KBM-7 (cell line): ENCODE data around the gene CYP20A1.

Experiments used
- DNase-seq: peaks from one replicate; pipeline ENCODE4 v3.0.0-alpha.2; 2015
- in situ Hi-C: fragments of 300-500 bp; cut with MboI; formaldehyde crosslinking; loops from 2 replicates; pipeline ENCODE4 v1.14.3; 2020; ENCODE audit warnings: low sequenced_read_pairs, low pct_unique_long_range_greater_than_20kb, mixed read lengths

The CYP20A1 gene

GRCh38 chr2:203344667-203345066, 105.8 kb downstream of the CYP20A1 start:
- in situ Hi-C loops, result no loop called here
- DNase-seq, result no peak

- in situ Hi-C loops, result no loop called here
- no peak for DNase-seq
Measured at GRCh38 chr2:203346612-203347011, 107.8 kb downstream of the CYP20A1 start.

GRCh38 chr2:203347375-203347774, 108.6 kb downstream of the CYP20A1 start:
- no peak for DNase-seq
- in situ Hi-C loops, result no loop called here

- in situ Hi-C loops, result no loop called here
- DNase-seq, result no peak
Measured at GRCh38 chr2:203352604-203353255, 113.9 kb downstream of the CYP20A1 start.

- no peak for DNase-seq
- in situ Hi-C loops, result no loop called here
Measured at GRCh38 chr2:203354966-203355365, 116.1 kb downstream of the CYP20A1 start.
